Pulmonary artery endothelial cell (primary cell): ENCODE results near the gene HMGCS2. TPM values are rescaled to one million over a fixed set of nuclear protein-coding genes. Genes with fewer than 3 reads are reported as not detected.

Experiments
- DNase-seq: peaks from one replicate; pipeline ENCODE4 v3.0.0-alpha.2; 2011; ENCODE audit warnings: low read depth, low spot score
- total RNA-seq: library from RNA; depleted of rRNA; stranded (reverse); fragments of >200 nt; gene quantifications from 2 replicates; pipeline ENCODE4 v1.2.3, GENCODE V29; 2014

The HMGCS2 gene
- total RNA-seq, 1 donor from 2014 or later = not detected

- DNase-seq = no peak
Measured at GRCh38 chr1:119701659-119702058, 67.0 kb downstream of the HMGCS2 start.

GRCh38 chr1:119700326-119700725 lies 68.4 kb downstream of the HMGCS2 start:
- DNase-seq = no peak

Other genes with a start within 250 kb of the HMGCS2 start
- gene ZNF697, start 120.6 kb downstream of the HMGCS2 start, total RNA-seq = 19.5 and 24.6 TPM in 2 replicates
- gene PHGDH, start 57.0 kb downstream of the HMGCS2 start, total RNA-seq = 46.4 and 57.1 TPM in 2 replicates
- gene REG4, start 42.6 kb upstream of the HMGCS2 start, total RNA-seq = not detected in 2 replicates
- not detected in 2 replicates for gene ADAM30, start 127.6 kb upstream of the HMGCS2 start, total RNA-seq